BJ (cell line): ENCODE measurements around the gene NDC80. TPM values are rescaled to one million over a fixed set of nuclear protein-coding genes. Genes with fewer than 3 reads are reported as not detected.

Experiments
- CTCF ChIA-PET: fragments of 350-600 bp; formaldehyde crosslinking; extraction: SDS; loops from one replicate; lab custom pipeline; 2021; ENCODE audit warnings: antibody characterized with exemption, inconsistent platforms; lab: Yijun Ruan, JAX
- POLR2A ChIA-PET: fragments of 300-600 bp; sonication (Branson Sonifier 250); formaldehyde crosslinking; extraction: SDS; loops from one replicate; lab custom pipeline; 2021; ENCODE audit warnings: antibody characterized with exemption; lab: Charles Lee
- DNase-seq: peaks from one replicate; pipeline ENCODE4 v3.0.0-alpha.2; 2011; ENCODE audit warnings: low read depth
- H3K27me3 ChIP-seq: 2 replicates; pipeline ENCODE4 v1.6.0; 2011; ENCODE audit warnings: low read length; ENCODE audit not compliant: control insufficient read depth, insufficient read depth
- H3K36me3 ChIP-seq: 2 replicates; pipeline ENCODE4 v1.5.1; 2011; ENCODE audit warnings: low read length; ENCODE audit not compliant: control insufficient read depth, insufficient read depth
- H3K4me3 ChIP-seq: 2 replicates; pipeline ENCODE4 v1.5.1; 2011; ENCODE audit warnings: low read depth, mild to moderate bottlenecking, control low read depth, low read length
- CTCF ChIP-seq: IDR thresholded peaks from 2 replicates; pipeline ENCODE4 v1.5.1; 2011; ENCODE audit warnings: low read depth, mild to moderate bottlenecking, control low read depth, inconsistent platforms, low read length, moderate library complexity; ENCODE audit not compliant: insufficient read depth
- polyA plus RNA-seq: library from polyadenylated mRNA; depleted of rRNA; stranded (reverse); fragments of >200 nt; gene quantifications from 2 replicates; pipeline ENCODE4 v1.2.3, GENCODE V29; 2011

The NDC80 gene
- polyA plus RNA-seq, 1 experiment: 18.1 TPM

- H3K4me3 ChIP-seq: no peak overlapping the region
- no peak for TF ChIP-seq CTCF
- DNase-seq: no peak
- ChIA-PET POLR2A (no interaction called here), CTCF (interaction anchor here (0.6 to 1.5 kb wide), 3 partner anchors 11 to 399 kb away, joined by 3 to 5 read pairs (median 4); no protein-coding TSS in a partner anchor)
- H3K36me3 ChIP-seq: 0 out of 2 replicates have a peak, but pooled peaks cover 2% of the 10 kb centered on the region
- H3K27me3 ChIP-seq: no peaks in the 10 kb centered on the region
Observed at GRCh38 chr18:2554696-2555095, 16.7 kb upstream of the NDC80 start.

GRCh38 chr18:2555895-2556294, 15.5 kb upstream of the NDC80 start:
- Histone ChIP-seq H3K36me3 (0 out of 2 replicates have a peak, but pooled peaks cover 2% of the 10 kb centered on the region), H3K4me3 (no peak overlapping the region), H3K27me3 (no peaks in the 10 kb centered on the region)
- POLR2A ChIA-PET: no interaction called here
- no peak for DNase-seq
- CTCF ChIA-PET: interaction anchor here (0.6 to 1.7 kb wide), 3 partner anchors 10 to 332 kb away, joined by 3 to 4 read pairs (median 4); no protein-coding TSS in a partner anchor
- TF ChIP-seq CTCF: no peak

GRCh38 chr18:2557536-2557935, 13.8 kb upstream of the NDC80 start:
- no peak for TF ChIP-seq CTCF
- CTCF ChIA-PET: interaction anchor here (2.3 kb wide), 1 partner anchor 10 kb away, joined by 16 read pairs; no protein-coding TSS in a partner anchor
- Histone ChIP-seq H3K27me3 (no peaks in the 10 kb centered on the region), H3K36me3 (no peaks in the 10 kb centered on the region), H3K4me3 (no peak overlapping the region)
- POLR2A ChIA-PET: no interaction called here
- no peak for DNase-seq

- TF ChIP-seq CTCF: no peak
- no peaks in the 10 kb centered on the region for H3K36me3 ChIP-seq
- no peak for DNase-seq
- H3K4me3 ChIP-seq: no peak overlapping the region
- no peaks in the 10 kb centered on the region for H3K27me3 ChIP-seq
- ChIA-PET POLR2A (no interaction called here), CTCF (no interaction called here)
Observed at GRCh38 chr18:2559249-2559648, 12.1 kb upstream of the NDC80 start.

- no peak for DNase-seq
- no peak for TF ChIP-seq CTCF
- CTCF ChIA-PET: no interaction called here
- POLR2A ChIA-PET: no interaction called here
- H3K27me3 ChIP-seq: no peaks in the 10 kb centered on the region
- H3K36me3 ChIP-seq: no peaks in the 10 kb centered on the region
- H3K4me3 ChIP-seq: no peak overlapping the region
Observed at GRCh38 chr18:2564373-2564772, 7.0 kb upstream of the NDC80 start.
